HepG2 (cell line): ENCODE data around the gene SIK3. TPM values are rescaled to one million over a fixed set of nuclear protein-coding genes. Genes with fewer than 3 reads are reported as not detected.

Experiments
- AHDC1 ChIP-seq: sonication (generic); formaldehyde crosslinking; IDR thresholded peaks from 2 replicates; pipeline ENCODE4 v1.5.1; 2020; ENCODE audit warnings: mild to moderate bottlenecking, missing genetic modification reagents, borderline replicate concordance
- DNMT1 ChIP-seq: sonication (generic); formaldehyde crosslinking; IDR thresholded peaks from 2 replicates; pipeline ENCODE4 v1.5.1; 2020; ENCODE audit warnings: mild to moderate bottlenecking, missing genetic modification reagents
- EP300 ChIP-seq, 3 experiments: sonication (generic) in 1 of 3; formaldehyde crosslinking in 1 of 3; IDR thresholded peaks; 2 replicates each; pipeline versions ENCODE4 v1.5.1 to v1.6.1; 2011 to 2020; ENCODE audit warnings: low read depth in 2 of 3, low read length in 2 of 3, borderline replicate concordance in 1 of 3, improper control_type of control experiment in 1 of 3, mild to moderate bottlenecking in 1 of 3, missing genetic modification reagents in 1 of 3, moderate library complexity in 1 of 3
- ETV5 ChIP-seq: IDR thresholded peaks from 2 replicates; pipeline ENCODE4 v1.6.1; 2018; ENCODE audit warnings: missing biosample characterization, missing genetic modification reagents, inconsistent platforms, borderline replicate concordance
- FOSL2 ChIP-seq: sonication (generic); formaldehyde crosslinking; IDR thresholded peaks from 2 replicates; pipeline ENCODE4 v1.4.0; 2020; ENCODE audit warnings: missing genetic modification reagents
- HDAC1 ChIP-seq: sonication (generic); formaldehyde crosslinking; IDR thresholded peaks from 2 replicates; pipeline ENCODE4 v1.5.1; 2020; ENCODE audit warnings: mild to moderate bottlenecking, missing genetic modification reagents
- HDAC2 ChIP-seq: sonication (generic); formaldehyde crosslinking; IDR thresholded peaks from 2 replicates; pipeline ENCODE4 v1.4.0; 2020; ENCODE audit warnings: missing genetic modification reagents
- KLF9 ChIP-seq: IDR thresholded peaks from 2 replicates; pipeline ENCODE4 v1.6.1; 2016; ENCODE audit warnings: low read depth
- KMT2B ChIP-seq: IDR thresholded peaks from 2 replicates; pipeline ENCODE4 v1.6.1; 2016; ENCODE audit warnings: missing genetic modification reagents, missing compliant biosample characterization
- MIER2 ChIP-seq: IDR thresholded peaks from 2 replicates; pipeline ENCODE4 v1.6.1; 2016; ENCODE audit warnings: missing biosample characterization, missing genetic modification reagents
- MIXL1 ChIP-seq: IDR thresholded peaks from 2 replicates; pipeline ENCODE4 v1.6.1; 2016
- NPAS2 ChIP-seq: sonication (generic); formaldehyde crosslinking; IDR thresholded peaks from 2 replicates; pipeline ENCODE4 v1.8.0; 2022; ENCODE audit warnings: mild to moderate bottlenecking, missing genetic modification reagents, borderline replicate concordance
- RARA ChIP-seq: IDR thresholded peaks from 2 replicates; pipeline ENCODE4 v1.6.1; 2016; ENCODE audit warnings: missing genetic modification reagents, missing compliant biosample characterization
- REPIN1 ChIP-seq: sonication (generic); formaldehyde crosslinking; IDR thresholded peaks from 2 replicates; pipeline ENCODE4 v1.8.0; 2022; ENCODE audit warnings: missing genetic modification reagents, low read depth, mild to moderate bottlenecking, borderline replicate concordance
- RFX3 ChIP-seq: IDR thresholded peaks from 2 replicates; pipeline ENCODE4 v1.6.1; 2016; ENCODE audit warnings: missing biosample characterization, missing genetic modification reagents
- SALL2 ChIP-seq: sonication (generic); formaldehyde crosslinking; IDR thresholded peaks from 2 replicates; pipeline ENCODE4 v1.8.1; 2023; ENCODE audit warnings: mild to moderate bottlenecking, missing genetic modification reagents, inconsistent platforms
- SAP130 ChIP-seq: IDR thresholded peaks from 2 replicates; pipeline ENCODE4 v1.6.1; 2016; ENCODE audit warnings: low read depth
- SOX6 ChIP-seq, 2 experiments: fragments of 450-650 bp in 1 of 2; sonication (generic) in 1 of 2; formaldehyde crosslinking in 1 of 2; IDR thresholded peaks; 2 replicates each; pipeline versions ENCODE4 v1.4.0 to v1.6.1; 2017 to 2020; ENCODE audit warnings: antibody characterized with exemption in 1 of 2, mild to moderate bottlenecking in 1 of 2, missing genetic modification reagents in 1 of 2
- ZMYM4 ChIP-seq: sonication (generic); formaldehyde crosslinking; IDR thresholded peaks from 2 replicates; pipeline ENCODE4 v1.8.1; 2023; ENCODE audit warnings: mild to moderate bottlenecking, missing genetic modification reagents
- ZNF512 ChIP-seq: sonication (generic); formaldehyde crosslinking; IDR thresholded peaks from 2 replicates; pipeline ENCODE4 v1.4.0; 2020; ENCODE audit warnings: mild to moderate bottlenecking, missing genetic modification reagents
- ZNF710 ChIP-seq: sonication (generic); formaldehyde crosslinking; IDR thresholded peaks from 2 replicates; pipeline ENCODE4 v1.5.0; 2020; ENCODE audit warnings: mild to moderate bottlenecking, missing genetic modification reagents, borderline replicate concordance
- ZNF777 ChIP-seq: sonication (generic); formaldehyde crosslinking; IDR thresholded peaks from 2 replicates; pipeline ENCODE4 v1.4.0; 2020; ENCODE audit warnings: missing genetic modification reagents
- polyA plus RNA-seq, 8 experiments: library from polyadenylated mRNA; depleted of rRNA in 3 of 8; stranded (reverse) in 7 of 8; unstranded in 1 of 8; fragments of >200 nt; fragmentation: Illumina TruSeq in 4 of 8; extraction: Trizol in 4 of 8; gene quantifications; 2 replicates each; pipeline versions ENCODE4 v1.2.1 to v1.2.3, GENCODE V29; 2011 to 2016; ENCODE audit warnings: low read depth in 4 of 8, missing spikeins in 1 of 8, mixed read lengths in 1 of 8; ENCODE audit not compliant: insufficient read depth in 1 of 8
- total RNA-seq, 5 experiments: library from RNA; depleted of rRNA; stranded (reverse); fragments of >200 nt; fragmentation: Illumina TruSeq; extraction: Trizol; gene quantifications; 2 replicates each; pipeline ENCODE4 v1.2.3, GENCODE V29; 2016; ENCODE audit warnings: low read depth in 1 of 5

The SIK3 gene
- total and polyA plus RNA-seq, 2 of the 13 experiments (the other 11 are each of a cell fraction or from before 2014, with no cell fraction given) = 5.7 to 9.8 TPM

GRCh38 chr11:117071344-117071787 lies 26.9 kb downstream of the SIK3 start (continued):
- TF ChIP-seq ZNF710 (CRISPR knock-in tag) (peak; percentile 97; the same call in 1 of the 2 replicates), MIXL1 (no peak), FOSL2 (CRISPR knock-in tag) (peak; percentile 73), AHDC1 (peak; percentile 43; the same call in 1 of the 2 replicates), KLF9 (no peak), REPIN1 (no peak), HDAC1 (CRISPR knock-in tag) (0 out of 2 replicates have a peak, but pooled peaks have one; percentile 41), SOX6 (IDR thresholded peaks at IDR 0.05) (no peak), SOX6 (CRISPR knock-in tag; IDR thresholded peaks at IDR 0.05) (peak; percentile 77), KMT2B (CRISPR knock-in tag) (no peak), RFX3 (CRISPR knock-in tag) (no peak), HDAC2 (CRISPR knock-in tag) (peak; percentile 21; the same call in 1 of the 2 replicates), ETV5 (CRISPR knock-in tag) (no peak), SAP130 (CRISPR knock-in tag) (peak; percentile 54), RARA (CRISPR knock-in tag) (peak; percentile 50; the same call in 1 of the 2 replicates), NPAS2 (CRISPR knock-in tag) (no peak), ZNF777 (no peak), EP300 (IDR thresholded peaks at IDR 0.05; ENCODE audit: low read depth in 2 of 2, low read length in 2 of 2) (peak in 1 of 2 experiments; percentile 63; a peak in 2 of 4 replicates), EP300 (CRISPR knock-in tag; IDR thresholded peaks at IDR 0.05; ENCODE audit: borderline replicate concordance) (no peak), ZMYM4 (CRISPR knock-in tag) (0 out of 2 replicates have a peak, but pooled peaks have one; percentile 34), MIER2 (CRISPR knock-in tag) (no peak), DNMT1 (no peak), ZNF512 (no peak), SALL2 (0 out of 2 replicates have a peak, but pooled peaks have one; percentile 26)
